SK-N-SH (cell line): ENCODE results near the gene PLA2G4B. TPM values are rescaled to one million over a fixed set of nuclear protein-coding genes. Genes with fewer than 3 reads are reported as not detected.

ENCODE experiments used
- CTCF ChIA-PET: fragments of 300-600, 350-600 bp; formaldehyde crosslinking; extraction: SDS; loops from one replicate; lab custom pipeline; 2021; lab: Yijun Ruan, JAX
- POLR2A ChIA-PET: fragments of 350-600 bp; sonication (Branson Sonifier 250); formaldehyde crosslinking; extraction: SDS; loops from one replicate; lab custom pipeline; 2020; ENCODE audit warnings: antibody characterized with exemption, inconsistent platforms; lab: Yijun Ruan, JAX
- DNase-seq: peaks from one replicate; pipeline ENCODE4 v3.0.0; 2012
- H2AFZ ChIP-seq: fragments of 200-600 bp; sonication (generic); 2 replicates; pipeline ENCODE4 v1.8.1; 2016; ENCODE audit warnings: antibody characterized with exemption, mild to moderate bottlenecking, low read depth
- H3F3A ChIP-seq: fragments of 200-600 bp; sonication (generic); replicated peaks from 2 replicates; pipeline ENCODE3; 2016; ENCODE audit warnings: antibody characterized with exemption, mild to moderate bottlenecking; ENCODE audit not compliant: insufficient read depth
- H3K27ac ChIP-seq, 2 experiments: fragments of 200-500 bp in 1 of 2; fragments of 200-600 bp in 1 of 2; sonication (Bioruptor generic) in 1 of 2; sonication (generic), shearing (Covaris generic) in 1 of 2; 2 replicates each; pipeline versions ENCODE4 v1.5.1 to v1.6.1; 2014 to 2016; ENCODE audit warnings: low read depth in 2 of 2, inconsistent platforms in 1 of 2, low read length in 1 of 2, mild to moderate bottlenecking in 1 of 2, mixed read lengths in 1 of 2
- H3K27me3 ChIP-seq: fragments of 200-600 bp; sonication (generic), shearing (Covaris generic); 2 replicates; pipeline ENCODE4 v1.6.1; 2016; ENCODE audit warnings: mixed run types; ENCODE audit not compliant: insufficient read depth
- H3K36me3 ChIP-seq, 2 experiments: fragments of 200-500 bp in 1 of 2; fragments of 200-600 bp in 1 of 2; sonication (Bioruptor generic) in 1 of 2; sonication (generic) in 1 of 2; replicated peaks in 1 of 2; 2 replicates each; pipeline versions ENCODE3 to v1.5.1; 2014 to 2016; ENCODE audit warnings: low read length in 1 of 2, mild to moderate bottlenecking in 1 of 2; ENCODE audit not compliant: insufficient read depth in 2 of 2, control insufficient read depth in 1 of 2
- H3K4me1 ChIP-seq, 2 experiments: fragments of 200-500 bp in 1 of 2; fragments of 200-600 bp in 1 of 2; sonication (Bioruptor generic) in 1 of 2; sonication (generic), shearing (Covaris generic) in 1 of 2; 2 replicates each; pipeline versions ENCODE4 v1.5.1 to v1.6.1; 2014 to 2016; ENCODE audit warnings: low read depth in 1 of 2, low read length in 1 of 2, mixed run types in 1 of 2; ENCODE audit not compliant: insufficient read depth in 2 of 2, control insufficient read depth in 1 of 2
- H3K4me2 ChIP-seq: fragments of 200-600 bp; sonication (generic), shearing (Covaris generic); 2 replicates; pipeline ENCODE4 v1.6.1; 2017; ENCODE audit warnings: mixed run types
- H3K4me3 ChIP-seq, 2 experiments: fragments of 200-500 bp in 1 of 2; fragments of 200-600 bp in 1 of 2; sonication (Bioruptor generic) in 1 of 2; sonication (generic), shearing (Covaris generic) in 1 of 2; 2 replicates each; pipeline versions ENCODE4 v1.5.1 to v1.8.1; 2014 to 2016; ENCODE audit warnings: low read depth in 2 of 2, inconsistent platforms in 1 of 2, low read length in 1 of 2, mild to moderate bottlenecking in 1 of 2, mixed read lengths in 1 of 2, moderate library complexity in 1 of 2
- H3K79me2 ChIP-seq: fragments of 200-600 bp; sonication (generic); 2 replicates; pipeline ENCODE4 v1.8.1; 2017; ENCODE audit warnings: mild to moderate bottlenecking; ENCODE audit not compliant: insufficient read depth
- H3K9ac ChIP-seq: fragments of 200-600 bp; sonication (generic); 2 replicates; pipeline ENCODE4 v1.6.1; 2017; ENCODE audit warnings: mixed run types
- H3K9me2 ChIP-seq: fragments of 200-600 bp; sonication (generic); 2 replicates; pipeline ENCODE4 v1.6.1; 2017; ENCODE audit warnings: mixed run types
- H3K9me3 ChIP-seq: fragments of 200-600 bp; sonication (generic); 2 replicates; pipeline ENCODE4 v1.6.1; 2017; ENCODE audit warnings: mixed run types, mild to moderate bottlenecking, moderate library complexity
- H4K20me1 ChIP-seq: fragments of 200-600 bp; sonication (generic); 2 replicates; pipeline ENCODE4 v1.6.1; 2017; ENCODE audit warnings: mild to moderate bottlenecking, mixed run types; ENCODE audit not compliant: insufficient read depth
- CHD2 ChIP-seq: fragments of 150-350 bp; IDR thresholded peaks from 2 replicates; pipeline ENCODE4 v1.6.1; 2018; ENCODE audit warnings: low read length; ENCODE audit not compliant: partially characterized antibody
- FOSL2 ChIP-seq: IDR thresholded peaks from 2 replicates; pipeline ENCODE4 v1.4.0; 2012; ENCODE audit warnings: low read depth, mild to moderate bottlenecking, moderate library complexity, borderline replicate concordance
- GATA2 ChIP-seq: sonication (generic); formaldehyde crosslinking; IDR thresholded peaks from 2 replicates; pipeline ENCODE4 v1.5.0; 2020; ENCODE audit warnings: mild to moderate bottlenecking, missing genetic modification reagents
- JUND ChIP-seq: IDR thresholded peaks from 2 replicates; pipeline ENCODE4 v1.4.0; 2012
- MXI1 ChIP-seq: IDR thresholded peaks from 2 replicates; pipeline ENCODE4 v1.6.1; 2012; ENCODE audit warnings: mild to moderate bottlenecking, low read depth, low read length, improper control_type of control experiment
- NRF1 ChIP-seq: IDR thresholded peaks from 2 replicates; pipeline ENCODE4 v1.6.1; 2012; ENCODE audit warnings: low read depth, mild to moderate bottlenecking, low read length
- POLR2AphosphoS5 ChIP-seq: IDR thresholded peaks from 2 replicates; pipeline ENCODE4 v1.6.1; 2012; ENCODE audit warnings: low read depth, low read length
- RCOR1 ChIP-seq: fragments of 150-350 bp; IDR thresholded peaks from 2 replicates; pipeline ENCODE4 v1.6.1; 2017; ENCODE audit warnings: antibody characterized with exemption, low read length
- RXRA ChIP-seq: IDR thresholded peaks from 2 replicates; pipeline ENCODE4 v1.4.0; 2012; ENCODE audit warnings: low read depth, mild to moderate bottlenecking, borderline replicate concordance
- SMC3 ChIP-seq: IDR thresholded peaks from 2 replicates; pipeline ENCODE4 v1.6.1; 2012; ENCODE audit warnings: low read depth, low read length, improper control_type of control experiment
- TAF1 ChIP-seq: IDR thresholded peaks from 2 replicates; pipeline ENCODE4 v1.6.1; 2012; ENCODE audit warnings: low read depth, mild to moderate bottlenecking, low read length, moderate library complexity, borderline replicate concordance
- USF2 ChIP-seq: fragments of 150-350 bp; IDR thresholded peaks from 2 replicates; pipeline ENCODE4 v1.6.1; 2017; ENCODE audit warnings: antibody characterized with exemption, low read length, low read depth, borderline replicate concordance
- WGBS: methylation state at CpG from one replicate; pipeline ENCODE4 v1.1.6; 2017; ENCODE audit warnings: low lambda C conversion rate; 5-methylcytosine and 5-hydroxymethylcytosine counted together
- polyA plus RNA-seq, 3 experiments: library from polyadenylated mRNA; depleted of rRNA; stranded (reverse); fragments of >200 nt; gene quantifications; 2 replicates each; pipeline ENCODE4 v1.2.3, GENCODE V29; 2012
- TF ChIP-seq, protein P1 (sequence below): fragments of 200-600 bp; sonication (generic); IDR thresholded peaks from 2 replicates; pipeline ENCODE4 v1.6.1; 2017; ENCODE audit warnings: antibody characterized with exemption, mild to moderate bottlenecking, moderate library complexity

Gene PLA2G4B
- polyA plus RNA-seq, 1 of the 3 experiments (the other 2 are of a cell fraction): 5.3 TPM

DNA sequence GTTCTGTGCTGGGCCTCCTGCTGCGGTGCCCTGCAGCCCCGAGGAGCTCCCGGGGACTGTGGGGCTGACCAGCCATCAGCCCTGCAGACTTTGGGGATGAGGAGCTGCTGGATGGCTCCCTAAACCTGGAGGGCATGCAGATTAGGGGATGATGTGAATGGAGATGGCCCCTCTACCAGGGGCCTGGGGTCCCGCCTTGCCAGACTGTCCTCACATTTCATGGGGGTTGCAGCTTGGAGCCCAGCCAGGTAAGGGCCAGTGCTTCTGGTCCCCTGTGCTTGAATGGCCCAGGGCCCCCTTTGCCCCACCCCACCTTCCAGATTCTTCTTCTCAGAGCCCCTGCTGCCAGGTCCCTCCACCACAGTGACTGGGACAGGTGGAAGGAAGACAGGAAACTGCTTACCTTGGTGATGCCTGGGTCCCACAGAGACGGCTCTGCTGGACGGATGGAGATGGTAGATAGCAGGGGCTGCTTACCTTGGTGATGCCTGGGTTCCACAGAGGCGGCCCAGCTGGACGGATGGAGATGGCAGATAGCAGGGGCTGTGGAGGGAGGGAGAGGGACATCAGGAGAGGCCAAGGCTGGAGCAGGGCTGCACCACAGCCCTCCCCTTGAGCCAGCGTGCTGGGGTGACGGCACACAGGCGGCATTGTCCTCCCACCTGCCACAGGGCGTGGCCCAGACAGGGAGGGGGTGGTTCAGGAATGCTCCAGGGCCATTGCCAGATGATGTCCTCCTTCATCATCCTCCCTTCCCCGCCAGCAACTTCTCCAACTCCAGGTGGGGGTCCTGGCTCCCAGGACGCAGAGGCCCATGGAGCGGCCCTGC lies 55.0 kb downstream of the PLA2G4B start, which contains the start of gene SPTBN5:
SPTBN5 (minus strand) TSS at position 632 of the 829 bp plus-strand sequence; CDS start at position 76, 556 bp downstream.
- Histone ChIP-seq H2AFZ (peak within 1 kb of the TSS; percentile 79; the same call in 1 of the 2 replicates), H3K4me1 (peaks cover 12 to 42% of the 10 kb centered on the region in 2 experiments; a peak in 3 of 4 replicates), H3K4me2 (peak within 1 kb of the TSS; percentile 65), H3K9ac (peak within 1 kb of the TSS; percentile 55), H3K27ac (peak within 1 kb of the TSS; percentile 65 to 97), H3K4me3 (peak within 1 kb of the TSS; percentile 14 to 25; a peak in 2 of 4 replicates), H3K27me3 (no peaks in the 10 kb centered on the region), H3K79me2 (no peaks in the 10 kb centered on the region), H3K36me3 (peaks cover 4 to 5% of the 10 kb centered on the region in 2 experiments)
- 99% methylated on average over 9 of the region's 15 CpGs for WGBS
- ChIA-PET CTCF (interaction anchor here (1.3 to 6.1 kb wide), 7 partner anchors 7 to 198 kb away, joined by 3 to 52 read pairs (median 6); partner anchors contain the start of gene MAPKBP1), POLR2A (no interaction called here)
- TF ChIP-seq NRF1 (no peak), GATA2 (CRISPR knock-in tag) (peak; percentile 99), CHD2 (no peak), TAF1 (no peak)
- TF ChIP-seq, all 33 proteins: peak for 1
- Histone ChIP-seq H4K20me1 (no peaks in the 10 kb centered on the region), H3F3A (peaks cover 20% of the 10 kb centered on the region), H3K9me3 (no peaks in the 10 kb centered on the region), H3K9me2 (no peaks in the 10 kb centered on the region)
- DNase-seq: peak; percentile 69

- Histone ChIP-seq H3K27me3 (no peaks in the 10 kb centered on the region), H3K4me2 (peak overlapping the region; percentile 65), H4K20me1 (no peaks in the 10 kb centered on the region), H3F3A (peaks cover 20% of the 10 kb centered on the region), H3K9me3 (no peaks in the 10 kb centered on the region), H3K4me1 (peaks cover 12 to 42% of the 10 kb centered on the region in 2 experiments; a peak in 3 of 4 replicates), H3K9me2 (no peaks in the 10 kb centered on the region), H3K27ac (peak overlapping the region; percentile 65 to 97), H3K4me3 (peak overlapping the region in 1 of 2 experiments; percentile 25; a peak in 2 of 4 replicates), H3K79me2 (no peaks in the 10 kb centered on the region), H2AFZ (peak overlapping the region; percentile 79; the same call in 1 of the 2 replicates), H3K36me3 (peaks cover 4 to 5% of the 10 kb centered on the region in 2 experiments), H3K9ac (peak overlapping the region; percentile 55)
- POLR2A ChIA-PET: interaction anchor here (0.6 to 1.5 kb wide), 5 partner anchors 27 to 78 kb away, joined by 3 to 7 read pairs (median 3); partner anchors contain the start of genes EHD4 and JMJD7
- 87% methylated on average over 3 of the region's 17 CpGs for WGBS
- TF ChIP-seq RXRA (no peak), SMC3 (no peak), POLR2AphosphoS5 (no peak), FOSL2 (no peak), USF2 (no peak), TAF1 (no peak), MXI1 (no peak), JUND (no peak), RCOR1 (no peak)
- TF ChIP-seq, protein P1, sequence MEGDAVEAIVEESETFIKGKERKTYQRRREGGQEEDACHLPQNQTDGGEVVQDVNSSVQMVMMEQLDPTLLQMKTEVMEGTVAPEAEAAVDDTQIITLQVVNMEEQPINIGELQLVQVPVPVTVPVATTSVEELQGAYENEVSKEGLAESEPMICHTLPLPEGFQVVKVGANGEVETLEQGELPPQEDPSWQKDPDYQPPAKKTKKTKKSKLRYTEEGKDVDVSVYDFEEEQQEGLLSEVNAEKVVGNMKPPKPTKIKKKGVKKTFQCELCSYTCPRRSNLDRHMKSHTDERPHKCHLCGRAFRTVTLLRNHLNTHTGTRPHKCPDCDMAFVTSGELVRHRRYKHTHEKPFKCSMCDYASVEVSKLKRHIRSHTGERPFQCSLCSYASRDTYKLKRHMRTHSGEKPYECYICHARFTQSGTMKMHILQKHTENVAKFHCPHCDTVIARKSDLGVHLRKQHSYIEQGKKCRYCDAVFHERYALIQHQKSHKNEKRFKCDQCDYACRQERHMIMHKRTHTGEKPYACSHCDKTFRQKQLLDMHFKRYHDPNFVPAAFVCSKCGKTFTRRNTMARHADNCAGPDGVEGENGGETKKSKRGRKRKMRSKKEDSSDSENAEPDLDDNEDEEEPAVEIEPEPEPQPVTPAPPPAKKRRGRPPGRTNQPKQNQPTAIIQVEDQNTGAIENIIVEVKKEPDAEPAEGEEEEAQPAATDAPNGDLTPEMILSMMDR: no peak
- DNase-seq: no peak
- CTCF ChIA-PET: interaction anchor here (0.9 to 6.1 kb wide), 8 partner anchors 8 to 336 kb away, joined by 3 to 52 read pairs (median 4); no protein-coding TSS in a partner anchor
Observed at GRCh38 chr15:41894251-41894790, 55.7 kb downstream of the PLA2G4B start.
